Caco-2 (cell line): ENCODE measurements around the gene PCSK9. TPM values are rescaled to one million over a fixed set of nuclear protein-coding genes. Genes with fewer than 3 reads are reported as not detected.

Experiments
- BruUV-seq: library from RNA; stranded (reverse); fragments of 400-500 nt; replicated peaks from 2 replicates; lab custom pipeline; 2021; lab: Mats Ljungman, UMichigan
- CTCF ChIA-PET: fragments of 300-600 bp; sonication (Branson Sonifier 250); formaldehyde crosslinking; loops from one replicate; lab custom pipeline; 2022; ENCODE audit warnings: antibody characterized with exemption; lab: Charles Lee
- POLR2A ChIA-PET: fragments of 300-600 bp; sonication (Branson Sonifier 250); formaldehyde crosslinking; loops from one replicate; lab custom pipeline; 2022; ENCODE audit warnings: antibody characterized with exemption; lab: Charles Lee
- DNase-seq, 2 experiments: peaks; one replicate each; pipeline versions ENCODE4 v3.0.0 to v3.0.0-alpha.2; 2020 to 2022
- H3K27me3 ChIP-seq: replicated peaks from 2 replicates; pipeline ENCODE4 v1.6.0; 2011; ENCODE audit warnings: low read length; ENCODE audit not compliant: control insufficient read depth, insufficient read depth
- H3K36me3 ChIP-seq: 2 replicates; pipeline ENCODE4 v1.5.1; 2011; ENCODE audit warnings: low read length; ENCODE audit not compliant: control insufficient read depth, insufficient read depth
- H3K4me1 ChIP-seq: fragments of 250-450 bp; sonication (Bioruptor Pico); 2 replicates; pipeline ENCODE4 v1.5.1; 2020; ENCODE audit warnings: mild to moderate bottlenecking
- H3K4me3 ChIP-seq: 2 replicates; pipeline ENCODE4 v1.5.1; 2011; ENCODE audit warnings: low read depth, mild to moderate bottlenecking, control low read depth, low read length
- H3K9me3 ChIP-seq: fragments of 250-450 bp; sonication (Bioruptor Pico); 2 replicates; pipeline ENCODE4 v1.5.1; 2020; ENCODE audit warnings: mild to moderate bottlenecking, moderate library complexity
- H3K27ac Mint-ChIP-seq: one replicate; pipeline ENCODE4 v1.8.0; 2022; ENCODE audit warnings: mixed read lengths; ENCODE audit not compliant: unreplicated experiment
- H3K27me3 Mint-ChIP-seq: one replicate; pipeline ENCODE4 v1.8.0; 2022; ENCODE audit warnings: mixed read lengths; ENCODE audit not compliant: insufficient read depth, unreplicated experiment
- H3K36me3 Mint-ChIP-seq: one replicate; pipeline ENCODE4 v1.8.0; 2022; ENCODE audit warnings: mild to moderate bottlenecking, mixed read lengths; ENCODE audit not compliant: insufficient read depth, unreplicated experiment
- H3K4me1 Mint-ChIP-seq: one replicate; pipeline ENCODE4 v1.8.0; 2022; ENCODE audit warnings: low read depth, mixed read lengths; ENCODE audit not compliant: unreplicated experiment
- H3K4me3 Mint-ChIP-seq: one replicate; pipeline ENCODE4 v1.8.0; 2022; ENCODE audit warnings: mild to moderate bottlenecking, moderate library complexity, mixed read lengths; ENCODE audit not compliant: unreplicated experiment
- H3K9me3 Mint-ChIP-seq: one replicate; pipeline ENCODE4 v1.8.0; 2022; ENCODE audit warnings: mixed read lengths; ENCODE audit not compliant: unreplicated experiment
- CTCF ChIP-seq, 2 experiments: fragments of 200-600 bp in 1 of 2; IDR thresholded peaks; 1 replicate in 1 of 2; 2 replicates in 1 of 2; pipeline versions ENCODE4 v1.5.1 to v1.8.0; 2011 to 2022; ENCODE audit warnings: antibody characterized with exemption in 1 of 2, control low read depth in 1 of 2, inconsistent platforms in 1 of 2, low read depth in 1 of 2, low read length in 1 of 2, mild to moderate bottlenecking in 1 of 2, moderate library complexity in 1 of 2; ENCODE audit not compliant: insufficient read depth in 1 of 2, severe bottlenecking in 1 of 2, unreplicated experiment in 1 of 2
- intact Hi-C: fragments of 100-400 bp; cut with micrococcal nuclease; formaldehyde crosslinking; loops from one replicate; pipeline ENCODE4 v1.10.0; 2022; ENCODE audit not compliant: unreplicated experiment
- total RNA-seq: library from RNA; stranded (reverse); gene quantifications from 2 replicates; pipeline ENCODE4 v1.2.3, GENCODE V29; 2022

The PCSK9 gene
- total RNA-seq, 1 experiment from 2014 or later, result 29.4 TPM

- BruUV-seq, result no TSS peak
- intact Hi-C loops, result no loop called here
These were observed 26.7 kb upstream of the PCSK9 start for GRCh38 chr1:55012661-55013060.

GRCh38 chr1:55015123-55015522, 24.2 kb upstream of the PCSK9 start:
- no TSS peak for BruUV-seq
- H3K4me1 ChIP-seq, result peaks cover 4% of the 10 kb centered on the region; the same call in 1 of the 2 replicates
- intact Hi-C loops, result no loop called here
- no peak overlapping the region for H3K4me3 ChIP-seq
- Mint-ChIP-seq H3K27me3 (no peaks in the 10 kb centered on the region), H3K9me3 (no peaks in the 10 kb centered on the region), H3K36me3 (no peaks in the 10 kb centered on the region), H3K27ac (no peak overlapping the region), H3K4me3 (no peak overlapping the region), H3K4me1 (no peaks in the 10 kb centered on the region)
- no peaks in the 10 kb centered on the region for H3K27me3 ChIP-seq
- no peak for TF ChIP-seq CTCF (IDR thresholded peaks at IDR 0.05; ENCODE audit: insufficient read depth in 1 of 2, low read depth in 1 of 2, low read length in 1 of 2, severe bottlenecking in 1 of 2, unreplicated experiment in 1 of 2)
- ChIA-PET POLR2A (no interaction called here), CTCF (no interaction called here)
- H3K9me3 ChIP-seq, result no peaks in the 10 kb centered on the region
- no peak for DNase-seq
- no peaks in the 10 kb centered on the region for H3K36me3 ChIP-seq

More at GRCh38 chr1:55012661-55013060, 26.7 kb upstream of the PCSK9 start:
- Mint-ChIP-seq H3K27ac (no peak overlapping the region), H3K9me3 (no peaks in the 10 kb centered on the region), H3K4me3 (no peak overlapping the region), H3K4me1 (no peaks in the 10 kb centered on the region), H3K36me3 (no peaks in the 10 kb centered on the region), H3K27me3 (no peaks in the 10 kb centered on the region)
- H3K27me3 ChIP-seq, result no peaks in the 10 kb centered on the region
- TF ChIP-seq CTCF (IDR thresholded peaks at IDR 0.05; ENCODE audit: insufficient read depth in 1 of 2, low read depth in 1 of 2, low read length in 1 of 2, severe bottlenecking in 1 of 2, unreplicated experiment in 1 of 2), result no peak
- no peaks in the 10 kb centered on the region for H3K9me3 ChIP-seq
- H3K36me3 ChIP-seq, result no peaks in the 10 kb centered on the region
- DNase-seq, result no peak
- H3K4me3 ChIP-seq, result no peak overlapping the region
- CTCF ChIA-PET, result interaction anchor here (0.7 kb wide), 1 partner anchor 10 kb away, joined by 3 read pairs; no protein-coding TSS in a partner anchor
- POLR2A ChIA-PET, result no interaction called here
- H3K4me1 ChIP-seq, result no peaks in the 10 kb centered on the region

GRCh38 chr1:55015731-55016620, 23.4 kb upstream of the PCSK9 start:
- CTCF ChIA-PET, result interaction anchor here (1.1 to 1.3 kb wide), 2 partner anchors 20 to 71 kb away, joined by 4 read pairs; no protein-coding TSS in a partner anchor
- no peaks in the 10 kb centered on the region for H3K27me3 Mint-ChIP-seq

More at GRCh38 chr1:55015731-55016620, 23.4 kb upstream of the PCSK9 start:
- Histone ChIP-seq H3K27me3 (no peaks in the 10 kb centered on the region), H3K4me1 (peaks cover 4% of the 10 kb centered on the region; the same call in 1 of the 2 replicates), H3K4me3 (no peak overlapping the region), H3K9me3 (no peaks in the 10 kb centered on the region), H3K36me3 (no peaks in the 10 kb centered on the region)
- POLR2A ChIA-PET, result interaction anchor here (0.6 kb wide), 1 partner anchor 13 kb away, joined by 3 read pairs; no protein-coding TSS in a partner anchor
- H3K4me3 Mint-ChIP-seq, result no peak overlapping the region
- H3K27ac Mint-ChIP-seq, result no peak overlapping the region
- intact Hi-C loops, result no loop called here
- TF ChIP-seq CTCF (IDR thresholded peaks at IDR 0.05; ENCODE audit: insufficient read depth in 1 of 2, low read depth in 1 of 2, low read length in 1 of 2, severe bottlenecking in 1 of 2, unreplicated experiment in 1 of 2), result no peak
- no peaks in the 10 kb centered on the region for H3K36me3 Mint-ChIP-seq
- no TSS peak for BruUV-seq
- no peaks in the 10 kb centered on the region for H3K9me3 Mint-ChIP-seq
- no peaks in the 10 kb centered on the region for H3K4me1 Mint-ChIP-seq
- DNase-seq, result no peak
